HTR-8/SVneo (cell line): ENCODE results near the gene FRMD3.
A peak's percentile ranks its signal among the peaks of the same experiment; 100 is the strongest.

Source experiments
- DNase-seq: peaks from one replicate; pipeline ENCODE4 v3.0.0; 2011; ENCODE audit warnings: low spot score, mixed read lengths; ENCODE audit not compliant: insufficient read length
- FAIRE-seq: peaks from 2 replicates; lab custom pipeline; 2011; peaks lifted over from hg19 to GRCh38; lab: Jason Lieb, UNC

FRMD3 gene

GRCh38 chr9:83346655-83347420 is 191.4 kb downstream of the FRMD3 start:
- DNase-seq (no peak), FAIRE-seq (no peak)

GRCh38 chr9:83343366-83343999 is 194.7 kb downstream of the FRMD3 start:
- FAIRE-seq (no peak), DNase-seq (no peak)

- DNase-seq: no peak
- no peak for FAIRE-seq
These were observed 195.5 kb downstream of the FRMD3 start for GRCh38 chr9:83342731-83343130.

- FAIRE-seq (no peak), DNase-seq (no peak)
These were observed 196.2 kb downstream of the FRMD3 start for GRCh38 chr9:83342006-83342405.

- DNase-seq (no peak), FAIRE-seq (no peak)
These were observed 197.8 kb downstream of the FRMD3 start for GRCh38 chr9:83340451-83340850.

GRCh38 chr9:83339435-83339834 is 198.8 kb downstream of the FRMD3 start:
- FAIRE-seq (no peak), DNase-seq (no peak)

GRCh38 chr9:83336706-83337105 is 201.5 kb downstream of the FRMD3 start:
- DNase-seq (no peak), FAIRE-seq (no peak)

GRCh38 chr9:83334320-83334719 is 203.9 kb downstream of the FRMD3 start:
- peak; percentile 21 for DNase-seq
- no peak for FAIRE-seq

- FAIRE-seq: no peak
- DNase-seq: no peak
These were observed 207.7 kb downstream of the FRMD3 start for GRCh38 chr9:83330207-83331196.

GRCh38 chr9:83327750-83328622 is 210.2 kb downstream of the FRMD3 start:
- no peak for DNase-seq
- FAIRE-seq: no peak

GRCh38 chr9:83327323-83327722 is 210.9 kb downstream of the FRMD3 start:
- FAIRE-seq (no peak), DNase-seq (no peak)

GRCh38 chr9:83323148-83323547 is 215.1 kb downstream of the FRMD3 start:
- FAIRE-seq (no peak), DNase-seq (no peak)

GRCh38 chr9:83322438-83322837 is 215.8 kb downstream of the FRMD3 start:
- DNase-seq: no peak
- no peak for FAIRE-seq

GRCh38 chr9:83317244-83317643 is 221.0 kb downstream of the FRMD3 start:
- DNase-seq (no peak), FAIRE-seq (no peak)

- FAIRE-seq (no peak), DNase-seq (no peak)
These were observed 222.6 kb downstream of the FRMD3 start for GRCh38 chr9:83315649-83316048.

GRCh38 chr9:83313781-83314180 is 224.4 kb downstream of the FRMD3 start:
- DNase-seq (no peak), FAIRE-seq (no peak)

GRCh38 chr9:83312537-83312936 is 225.7 kb downstream of the FRMD3 start:
- no peak for FAIRE-seq
- DNase-seq: no peak

GRCh38 chr9:83307066-83307724 is 231.0 kb downstream of the FRMD3 start:
- DNase-seq: no peak
- no peak for FAIRE-seq

GRCh38 chr9:83304686-83305085 is 233.5 kb downstream of the FRMD3 start:
- DNase-seq (no peak), FAIRE-seq (no peak)
